Immature natural killer cell (primary cell): ENCODE measurements around the gene SKI. TPM values are rescaled to one million over a fixed set of nuclear protein-coding genes. Genes with fewer than 3 reads are reported as not detected.

Experiments used
- DNase-seq, 3 donors: peaks; one replicate each; pipeline ENCODE4 v3.0.0; 2022; ENCODE audit warnings: mixed read lengths in 1 of 3
- H3K27ac Mint-ChIP-seq, 6 donors: one replicate each; pipeline ENCODE4 v1.8.0; 2020; ENCODE audit warnings: mixed read lengths in 6 of 6, mild to moderate bottlenecking in 5 of 6, inconsistent platforms in 4 of 6, moderate library complexity in 3 of 6
- H3K27me3 Mint-ChIP-seq, 3 donors: one replicate each; pipeline ENCODE4 v1.8.0; 2020 to 2021; ENCODE audit warnings: low read depth in 3 of 3, mild to moderate bottlenecking in 3 of 3, mixed read lengths in 3 of 3, moderate library complexity in 3 of 3, inconsistent platforms in 1 of 3
- H3K36me3 Mint-ChIP-seq, 3 donors: one replicate each; pipeline ENCODE4 v1.8.0; 2020; ENCODE audit warnings: mixed read lengths in 3 of 3, inconsistent platforms in 2 of 3, mild to moderate bottlenecking in 2 of 3
- H3K4me1 Mint-ChIP-seq, 2 donors: one replicate each; pipeline ENCODE4 v1.8.0; 2020; ENCODE audit warnings: inconsistent platforms in 2 of 2, mild to moderate bottlenecking in 2 of 2, mixed read lengths in 2 of 2, moderate library complexity in 1 of 2
- H3K4me3 Mint-ChIP-seq, 5 donors: one replicate each; pipeline ENCODE4 v1.8.0; 2020; ENCODE audit warnings: mild to moderate bottlenecking in 5 of 5, mixed read lengths in 5 of 5, inconsistent platforms in 3 of 5, moderate library complexity in 3 of 5
- H3K9me3 Mint-ChIP-seq, 6 donors: one replicate each; pipeline ENCODE4 v1.8.0; 2020; ENCODE audit warnings: mild to moderate bottlenecking in 6 of 6, mixed read lengths in 6 of 6, inconsistent platforms in 4 of 6, moderate library complexity in 3 of 6
- polyA plus RNA-seq, 3 donors: library from polyadenylated mRNA; unstranded; fragments of 300-500 nt; fragmentation: Illumina TruSeq; gene quantifications; one replicate each; pipeline ENCODE4 v1.2.3, GENCODE V29; 2021

The SKI gene
- polyA plus RNA-seq, 3 donors from 2014 or later = 0.87 to 1.0 TPM; not detected in 1

- H3K36me3 Mint-ChIP-seq = peaks cover 0 to 3% (median 0%) of the 10 kb centered on the region in 3 donors
- no peaks in the 10 kb centered on the region for H3K9me3 Mint-ChIP-seq
- H3K4me3 Mint-ChIP-seq = peak overlapping the region in 2 of 5 donors; percentile 12 to 52
- H3K27me3 Mint-ChIP-seq = peaks cover 3 to 8% (median 4%) of the 10 kb centered on the region in 3 donors
- peak overlapping the region in 4 of 6 donors; percentile 55 to 98 (median 66) for H3K27ac Mint-ChIP-seq
- H3K4me1 Mint-ChIP-seq = peaks cover 4 to 7% of the 10 kb centered on the region in 2 donors
- no peak for DNase-seq
These were observed 39.8 kb upstream of the SKI start for GRCh38 chr1:2188336-2188735.

- Mint-ChIP-seq H3K27ac (peak overlapping the region; percentile 92 to 98 (median 97)), H3K9me3 (no peaks in the 10 kb centered on the region), H3K36me3 (peaks cover 0 to 3% (median 0%) of the 10 kb centered on the region in 3 donors), H3K4me1 (peaks cover 4 to 7% of the 10 kb centered on the region in 2 donors), H3K27me3 (peaks cover 3 to 7% (median 4%) of the 10 kb centered on the region in 3 donors), H3K4me3 (peak overlapping the region; percentile 75 to 86 (median 80))
- DNase-seq = peak; percentile 93 to 95 (median 95)
These were observed 38.4 kb upstream of the SKI start for GRCh38 chr1:2189459-2190425.

- peaks cover 3 to 10% (median 4%) of the 10 kb centered on the region in 3 donors for H3K27me3 Mint-ChIP-seq
- peak overlapping the region in 4 of 5 donors; percentile 38 to 56 (median 51) for H3K4me3 Mint-ChIP-seq
- H3K9me3 Mint-ChIP-seq = no peaks in the 10 kb centered on the region
- H3K4me1 Mint-ChIP-seq = peaks cover 4 to 7% of the 10 kb centered on the region in 2 donors
- H3K27ac Mint-ChIP-seq = peak overlapping the region in 4 of 6 donors; percentile 35 to 61 (median 52)
- H3K36me3 Mint-ChIP-seq = peaks cover 0 to 1% (median 0%) of the 10 kb centered on the region in 3 donors
- no peak for DNase-seq
These were observed 37.6 kb upstream of the SKI start for GRCh38 chr1:2190491-2190976.

GRCh38 chr1:2192031-2192995 lies 35.8 kb upstream of the SKI start:
- Mint-ChIP-seq H3K27ac (peak overlapping the region in 5 of 6 donors; percentile 40 to 86 (median 79)), H3K4me3 (peak overlapping the region; percentile 21 to 59 (median 30)), H3K27me3 (peaks cover 3 to 10% (median 4%) of the 10 kb centered on the region in 3 donors), H3K9me3 (no peaks in the 10 kb centered on the region), H3K36me3 (no peaks in the 10 kb centered on the region), H3K4me1 (peaks cover 4 to 7% of the 10 kb centered on the region in 2 donors)
- no peak for DNase-seq

- Mint-ChIP-seq H3K36me3 (no peaks in the 10 kb centered on the region), H3K4me3 (peak overlapping the region in 4 of 5 donors; percentile 21 to 71 (median 50)), H3K27ac (peak overlapping the region in 3 of 6 donors; percentile 65 to 74 (median 68)), H3K27me3 (peaks cover 3 to 10% (median 4%) of the 10 kb centered on the region in 3 donors), H3K4me1 (peaks cover 8 to 12% of the 10 kb centered on the region in 2 donors), H3K9me3 (no peaks in the 10 kb centered on the region)
- no peak for DNase-seq
These were observed 34.4 kb upstream of the SKI start for GRCh38 chr1:2193514-2194281.

- no peaks in the 10 kb centered on the region for H3K9me3 Mint-ChIP-seq
- H3K36me3 Mint-ChIP-seq = no peaks in the 10 kb centered on the region
- H3K27me3 Mint-ChIP-seq = peaks cover 0 to 8% (median 3%) of the 10 kb centered on the region in 3 donors
- peak within 1 kb of the TSS; percentile 83 to 97 (median 92) for H3K27ac Mint-ChIP-seq
- H3K4me1 Mint-ChIP-seq = peaks cover 11 to 17% of the 10 kb centered on the region in 2 donors
- DNase-seq = no peak
- peak within 1 kb of the TSS; percentile 80 to 88 (median 84) for H3K4me3 Mint-ChIP-seq
These were observed 33.7 kb upstream of the SKI start, which contains the start of gene FAAP20 for GRCh38 chr1:2194319-2194897. Gene FAAP20, minus strand, starts transcription at chr1:2194772. Its CDS starts 23 bp downstream, at chr1:2194749.

- Mint-ChIP-seq H3K27ac (peak overlapping the region; percentile 83 to 97 (median 92)), H3K4me1 (peaks cover 15 to 24% of the 10 kb centered on the region in 2 donors), H3K4me3 (peak overlapping the region; percentile 80 to 88 (median 84)), H3K9me3 (no peaks in the 10 kb centered on the region), H3K36me3 (no peaks in the 10 kb centered on the region), H3K27me3 (peaks cover 0 to 6% (median 3%) of the 10 kb centered on the region in 3 donors)
- peak; percentile 92 to 94 (median 94) for DNase-seq
These were observed 33.0 kb upstream of the SKI start for GRCh38 chr1:2194898-2195673.

- Mint-ChIP-seq H3K27ac (peak overlapping the region in 5 of 6 donors; percentile 20 to 97 (median 83)), H3K27me3 (peaks cover 0 to 6% (median 3%) of the 10 kb centered on the region in 3 donors), H3K4me1 (peaks cover 15 to 26% of the 10 kb centered on the region in 2 donors), H3K36me3 (no peaks in the 10 kb centered on the region), H3K4me3 (no peak overlapping the region), H3K9me3 (no peaks in the 10 kb centered on the region)
- DNase-seq = no peak
These were observed 32.3 kb upstream of the SKI start for GRCh38 chr1:2195785-2196184.

- Mint-ChIP-seq H3K27ac (peak overlapping the region in 3 of 6 donors; percentile 48 to 97 (median 95)), H3K36me3 (no peaks in the 10 kb centered on the region), H3K4me3 (no peak overlapping the region), H3K27me3 (peaks cover 0 to 6% (median 0%) of the 10 kb centered on the region in 3 donors), H3K4me1 (peaks cover 15 to 26% of the 10 kb centered on the region in 2 donors), H3K9me3 (no peaks in the 10 kb centered on the region)
- no peak for DNase-seq
These were observed 31.0 kb upstream of the SKI start for GRCh38 chr1:2196901-2197638.

GRCh38 chr1:2197707-2198165 lies 30.4 kb upstream of the SKI start:
- peaks cover 0 to 6% (median 0%) of the 10 kb centered on the region in 3 donors for H3K27me3 Mint-ChIP-seq
- H3K36me3 Mint-ChIP-seq = no peaks in the 10 kb centered on the region
- no peak for DNase-seq
- peaks cover 15 to 26% of the 10 kb centered on the region in 2 donors for H3K4me1 Mint-ChIP-seq
- no peak overlapping the region for H3K4me3 Mint-ChIP-seq
- no peaks in the 10 kb centered on the region for H3K9me3 Mint-ChIP-seq
- peak overlapping the region; percentile 94 to 98 (median 95) for H3K27ac Mint-ChIP-seq

- Mint-ChIP-seq H3K9me3 (no peaks in the 10 kb centered on the region), H3K36me3 (no peaks in the 10 kb centered on the region), H3K27me3 (peaks cover 0 to 6% (median 0%) of the 10 kb centered on the region in 3 donors), H3K27ac (peak overlapping the region; percentile 94 to 98 (median 95)), H3K4me1 (peaks cover 15 to 24% of the 10 kb centered on the region in 2 donors), H3K4me3 (peak overlapping the region; percentile 84 to 91 (median 90))
- DNase-seq = no peak
These were observed 29.5 kb upstream of the SKI start for GRCh38 chr1:2198571-2198970.
